Nucleus accumbens (tissue), 56 donors: ENCODE measurements around the gene RNF224.
A peak's percentile ranks its signal among the peaks of the same experiment; 100 is the strongest.

Source experiments
- DNase-seq, 56 donors: peaks; one replicate each; lab custom pipeline; 2025; lab: John Stamatoyannopoulos, UW

The RNF224 gene

GRCh38 chr9:137266162-137266527 lies 38.8 kb downstream of the RNF224 start:
- DNase-seq, result no peak

- no peak for DNase-seq
These were observed 39.5 kb downstream of the RNF224 start for GRCh38 chr9:137266585-137267453.

- DNase-seq, result no peak
These were observed 40.6 kb downstream of the RNF224 start for GRCh38 chr9:137267933-137268355.

GRCh38 chr9:137268538-137269201 lies 41.4 kb downstream of the RNF224 start:
- no peak for DNase-seq

GRCh38 chr9:137269231-137269772 lies 42.0 kb downstream of the RNF224 start:
- DNase-seq, result no peak

GRCh38 chr9:137270929-137271695 lies 43.8 kb downstream of the RNF224 start:
- no peak for DNase-seq

- DNase-seq, result no peak
These were observed 44.4 kb downstream of the RNF224 start for GRCh38 chr9:137271696-137272076.

GRCh38 chr9:137272241-137273094 lies 45.2 kb downstream of the RNF224 start:
- no peak for DNase-seq

- DNase-seq, result no peak
These were observed 45.8 kb downstream of the RNF224 start for GRCh38 chr9:137273095-137273490.

GRCh38 chr9:137273611-137274320 lies 46.5 kb downstream of the RNF224 start:
- no peak for DNase-seq

GRCh38 chr9:137275203-137275587 lies 47.9 kb downstream of the RNF224 start:
- DNase-seq, result no peak

GRCh38 chr9:137275588-137276472 lies 48.5 kb downstream of the RNF224 start:
- DNase-seq, result no peak

GRCh38 chr9:137276473-137277328 lies 49.4 kb downstream of the RNF224 start:
- no peak for DNase-seq

- DNase-seq, result peak in 8 of 56 donors; percentile 22 to 49 (median 38)
These were observed 50.2 kb downstream of the RNF224 start, which contains the start of gene TOR4A for GRCh38 chr9:137277329-137278041. Gene TOR4A (plus strand): TSS chr9:137277726. CDS start chr9:137278690, 964 bp downstream.

- DNase-seq, result no peak
These were observed 50.9 kb downstream of the RNF224 start for GRCh38 chr9:137278061-137278701.
